ENCODE results near the gene RETREG1.
"Not testable (repeated sequence)": the region's sequence is repeated elsewhere in the genome, so short reads cannot be mapped to it uniquely, and the experiment has no call there.

RETREG1 gene

GRCh38 chr5:16446993-16447392 is 169.8 kb downstream of the RETREG1 start:
- DNase-seq, result no peak

- no peak for DNase-seq
Observed at GRCh38 chr5:16437977-16438376, 178.8 kb downstream of the RETREG1 start.

- DNase-seq, result not testable (repeated sequence)
Observed at GRCh38 chr5:16436065-16436682, 180.6 kb downstream of the RETREG1 start.

- DNase-seq, result no peak
Observed at GRCh38 chr5:16431490-16431889, 185.3 kb downstream of the RETREG1 start.

- no peak for DNase-seq
Observed at GRCh38 chr5:16430349-16431089, 186.3 kb downstream of the RETREG1 start.

- DNase-seq, result no peak
Observed at GRCh38 chr5:16428359-16428758, 188.4 kb downstream of the RETREG1 start.

GRCh38 chr5:16427587-16427986 is 189.2 kb downstream of the RETREG1 start:
- DNase-seq, result no peak

Measured in OCI-M1 (cell line).